ENCODE results near the gene UGDH.

DNA sequence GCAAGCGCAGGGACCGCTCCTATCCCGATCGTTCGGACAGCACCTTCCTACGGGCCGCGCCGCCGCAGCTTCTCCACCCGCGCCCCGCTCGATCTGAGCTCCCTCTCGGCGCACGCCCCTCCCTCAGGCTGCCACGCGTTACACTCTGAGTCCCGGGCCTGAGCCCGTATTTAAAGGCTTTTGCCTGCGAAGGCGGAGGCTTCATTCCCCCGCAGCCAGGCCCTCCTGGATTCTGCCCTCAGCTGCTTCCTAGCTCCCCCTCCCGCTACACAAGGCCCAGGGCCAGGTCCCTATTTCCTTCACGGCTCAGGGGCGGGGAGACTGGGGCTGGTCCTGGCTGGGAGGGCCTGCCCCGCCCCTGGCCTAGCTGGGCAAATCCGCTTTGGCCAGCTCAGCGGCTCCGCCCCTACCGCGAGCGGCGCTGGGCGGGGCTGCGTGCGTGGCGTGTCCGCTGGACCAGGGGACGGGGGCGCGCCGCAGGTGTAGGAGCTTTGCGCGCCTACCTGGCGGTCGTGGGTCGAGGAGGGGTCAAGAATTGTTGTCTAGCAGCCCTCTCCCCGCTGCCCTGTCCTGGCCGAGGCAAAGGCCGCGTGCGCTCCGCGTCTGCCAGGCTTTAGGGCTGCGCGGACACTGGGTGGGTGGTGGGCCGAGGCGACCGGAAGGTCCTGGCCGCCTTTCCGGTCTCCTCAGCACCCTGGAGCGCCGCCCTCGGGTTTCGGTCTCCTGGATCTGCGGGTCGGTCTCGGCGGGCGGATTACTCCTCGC is at the start of gene UGDH:
- TF ChIP-seq, protein P1, sequence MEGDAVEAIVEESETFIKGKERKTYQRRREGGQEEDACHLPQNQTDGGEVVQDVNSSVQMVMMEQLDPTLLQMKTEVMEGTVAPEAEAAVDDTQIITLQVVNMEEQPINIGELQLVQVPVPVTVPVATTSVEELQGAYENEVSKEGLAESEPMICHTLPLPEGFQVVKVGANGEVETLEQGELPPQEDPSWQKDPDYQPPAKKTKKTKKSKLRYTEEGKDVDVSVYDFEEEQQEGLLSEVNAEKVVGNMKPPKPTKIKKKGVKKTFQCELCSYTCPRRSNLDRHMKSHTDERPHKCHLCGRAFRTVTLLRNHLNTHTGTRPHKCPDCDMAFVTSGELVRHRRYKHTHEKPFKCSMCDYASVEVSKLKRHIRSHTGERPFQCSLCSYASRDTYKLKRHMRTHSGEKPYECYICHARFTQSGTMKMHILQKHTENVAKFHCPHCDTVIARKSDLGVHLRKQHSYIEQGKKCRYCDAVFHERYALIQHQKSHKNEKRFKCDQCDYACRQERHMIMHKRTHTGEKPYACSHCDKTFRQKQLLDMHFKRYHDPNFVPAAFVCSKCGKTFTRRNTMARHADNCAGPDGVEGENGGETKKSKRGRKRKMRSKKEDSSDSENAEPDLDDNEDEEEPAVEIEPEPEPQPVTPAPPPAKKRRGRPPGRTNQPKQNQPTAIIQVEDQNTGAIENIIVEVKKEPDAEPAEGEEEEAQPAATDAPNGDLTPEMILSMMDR (IDR thresholded peaks at IDR 0.05; ENCODE audit: low read length), result no peak; the same call in 1 of the 2 replicates
- TF ChIP-seq EZH2 (IDR thresholded peaks at IDR 0.05; ENCODE audit: borderline replicate concordance, low read length), result no peak

Measured in OCI-LY1 (cell line).